ENCODE results near the gene GPR22.

Gene GPR22

GRCh38 chr7:107471292-107472070, 1.6 kb downstream of the GPR22 start:
- DNase-seq (ENCODE audit: low spot score) = no peak
- TF ChIP-seq CTCF (IDR thresholded peaks at IDR 0.05; ENCODE audit: extremely low read depth, insufficient read depth, missing control alignments) = no peak
- in situ Hi-C loops (cut with MboI; ENCODE audit: low pct_unique_long_range_greater_than_20kb, low sequenced_read_pairs, unreplicated experiment) = no loop called here

GRCh38 chr7:107472116-107472515, 2.3 kb downstream of the GPR22 start:
- no peak for DNase-seq (ENCODE audit: low spot score)
- in situ Hi-C loops (cut with MboI; ENCODE audit: low pct_unique_long_range_greater_than_20kb, low sequenced_read_pairs, unreplicated experiment) = no loop called here
- no peak for TF ChIP-seq CTCF (IDR thresholded peaks at IDR 0.05; ENCODE audit: extremely low read depth, insufficient read depth, missing control alignments)

GRCh38 chr7:107474104-107474521, 4.3 kb downstream of the GPR22 start:
- no peak for TF ChIP-seq CTCF (IDR thresholded peaks at IDR 0.05; ENCODE audit: extremely low read depth, insufficient read depth, missing control alignments)
- in situ Hi-C loops (cut with MboI; ENCODE audit: low pct_unique_long_range_greater_than_20kb, low sequenced_read_pairs, unreplicated experiment) = no loop called here
- DNase-seq (ENCODE audit: low spot score) = no peak

- no peak for TF ChIP-seq CTCF (IDR thresholded peaks at IDR 0.05; ENCODE audit: extremely low read depth, insufficient read depth, missing control alignments)
- no peak for DNase-seq (ENCODE audit: low spot score)
- in situ Hi-C loops (cut with MboI; ENCODE audit: low pct_unique_long_range_greater_than_20kb, low sequenced_read_pairs, unreplicated experiment) = no loop called here
Observed at GRCh38 chr7:107479303-107479702, 9.4 kb downstream of the GPR22 start.

GRCh38 chr7:107480932-107481331, 11.1 kb downstream of the GPR22 start:
- no peak for TF ChIP-seq CTCF (IDR thresholded peaks at IDR 0.05; ENCODE audit: extremely low read depth, insufficient read depth, missing control alignments)
- in situ Hi-C loops (cut with MboI; ENCODE audit: low pct_unique_long_range_greater_than_20kb, low sequenced_read_pairs, unreplicated experiment) = no loop called here
- DNase-seq (ENCODE audit: low spot score) = no peak

- DNase-seq (ENCODE audit: low spot score) = no peak
- TF ChIP-seq CTCF (IDR thresholded peaks at IDR 0.05; ENCODE audit: extremely low read depth, insufficient read depth, missing control alignments) = no peak
- in situ Hi-C loops (cut with MboI; ENCODE audit: low pct_unique_long_range_greater_than_20kb, low sequenced_read_pairs, unreplicated experiment) = no loop called here
Observed at GRCh38 chr7:107482571-107482970, 12.7 kb downstream of the GPR22 start.
